GM10248 (cell line): ENCODE results near the gene MPND.

ENCODE experiments used
- CTCF ChIA-PET: fragments of 300-600 bp; sonication (Branson Sonifier 250); formaldehyde crosslinking; extraction: SDS; loops from one replicate; lab custom pipeline; 2021; ENCODE audit warnings: antibody characterized with exemption; lab: Yijun Ruan, JAX
- POLR2A ChIA-PET: fragments of 350-650 bp; sonication (Branson Sonifier 250); formaldehyde crosslinking; extraction: SDS; loops from one replicate; lab custom pipeline; 2020; ENCODE audit warnings: antibody characterized with exemption; lab: Yijun Ruan, JAX
- DNase-seq: peaks from one replicate; pipeline ENCODE4 v3.0.0; 2012; ENCODE audit errors: extremely low spot score
- CTCF ChIP-seq: IDR thresholded peaks from 2 replicates; pipeline ENCODE4 v1.5.1; 2012; ENCODE audit warnings: mild to moderate bottlenecking, low read depth; ENCODE audit errors: extremely low read depth, missing control alignments, control extremely low read depth

Gene MPND

DNA sequence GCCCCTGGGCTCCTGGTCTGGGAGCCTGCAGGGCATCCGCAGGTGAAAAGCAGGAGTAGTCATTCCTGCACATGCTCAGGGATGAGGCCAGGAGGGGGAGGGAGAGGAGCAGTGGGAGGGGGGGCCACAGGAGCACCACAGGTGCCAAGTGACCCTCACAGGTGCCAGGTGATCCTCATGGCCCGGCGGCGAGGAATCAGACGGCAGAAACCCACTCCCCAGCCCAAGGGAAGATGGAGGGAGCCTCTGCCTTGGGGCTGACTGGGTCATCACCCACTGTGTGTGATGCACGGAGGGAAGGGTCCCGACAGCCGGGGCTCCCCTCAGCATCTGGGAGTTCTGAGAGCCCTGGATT, 29.6 kb downstream of the MPND start:
- DNase-seq = no peak
- no peak for TF ChIP-seq CTCF
- POLR2A ChIA-PET = no interaction called here
- CTCF ChIA-PET = no interaction called here

DNA sequence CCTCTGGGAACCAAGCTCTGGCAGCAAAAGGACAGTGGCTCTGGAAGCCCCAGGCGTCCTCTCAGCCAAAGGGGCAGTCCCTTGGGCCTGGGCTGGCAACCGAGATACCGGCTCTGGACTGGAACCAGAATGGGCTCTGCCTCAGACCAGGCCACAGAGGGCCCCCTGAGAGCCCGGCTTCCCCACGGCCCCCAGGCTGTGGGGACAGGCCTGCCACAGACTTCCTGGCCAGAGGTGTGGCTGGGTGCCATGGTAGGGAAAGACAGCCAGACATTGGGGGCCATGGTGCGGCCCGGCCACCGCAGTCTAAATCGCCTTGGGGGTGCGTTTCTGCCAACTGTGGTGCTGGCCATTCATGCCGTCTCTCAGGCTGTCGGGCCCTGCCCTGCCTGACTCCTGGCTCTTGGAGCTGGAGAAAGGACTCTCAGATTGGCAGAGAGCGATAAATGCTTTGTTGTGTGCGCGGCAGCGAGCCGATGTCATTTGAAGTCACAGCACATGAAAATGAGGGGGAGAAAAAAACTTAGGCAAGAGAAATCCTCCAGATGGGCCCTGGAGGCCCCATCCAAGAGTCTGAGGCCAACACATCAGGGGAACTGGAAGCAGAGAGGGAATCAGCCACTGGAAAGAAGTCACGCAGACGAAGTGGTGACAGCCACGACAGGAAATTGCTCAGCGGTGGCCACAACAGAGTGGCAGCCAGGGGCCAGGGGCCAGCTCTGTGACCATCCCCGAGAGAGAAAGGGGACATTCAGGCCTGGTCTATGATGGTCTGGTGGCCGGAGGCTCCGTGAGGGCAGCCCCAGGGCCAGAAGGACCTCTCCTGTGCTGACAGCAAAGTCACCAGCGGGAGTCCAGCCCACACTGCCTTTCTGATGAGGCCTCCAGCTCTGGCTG, 30.5 kb downstream of the MPND start:
- CTCF ChIA-PET = interaction anchor here (0.6 to 3.1 kb wide), 4 partner anchors 21 to 284 kb away, joined by 3 to 23 read pairs (median 3); partner anchors contain the start of gene SH3GL1
- no peak for DNase-seq
- POLR2A ChIA-PET = no interaction called here
- TF ChIP-seq CTCF = no peak

- DNase-seq = no peak
- TF ChIP-seq CTCF = no peak
- ChIA-PET POLR2A (no interaction called here), CTCF (interaction anchor here (0.6 to 3.1 kb wide), 13 partner anchors 14 to 285 kb away, joined by 3 to 34 read pairs (median 3); partner anchors contain the start of genes CHAF1A, MPND and SH3GL1)
Measured at GRCh38 chr19:4374498-4375163, 31.3 kb downstream of the MPND start.

- ChIA-PET CTCF (interaction anchor here (0.9 to 3.1 kb wide), 13 partner anchors 8 to 108 kb away, joined by 3 to 34 read pairs (median 3); partner anchors contain the start of genes CHAF1A, MPND, SH3GL1 and STAP2), POLR2A (interaction anchor here (0.5 to 2.2 kb wide), 3 partner anchors 12 to 32 kb away, joined by 3 to 9 read pairs (median 3); partner anchors contain the start of gene MPND)
- peak; percentile 35 for TF ChIP-seq CTCF
- peak; percentile 59 for DNase-seq
Measured at GRCh38 chr19:4375164-4376027, 32.0 kb downstream of the MPND start.

- DNase-seq = no peak
- no peak for TF ChIP-seq CTCF
- CTCF ChIA-PET = interaction anchor here (0.9 to 3.1 kb wide), 15 partner anchors 7 to 143 kb away, joined by 3 to 34 read pairs (median 4); partner anchors contain the start of genes CHAF1A, MPND, SH3GL1 and STAP2
- POLR2A ChIA-PET = interaction anchor here (0.6 to 2.2 kb wide), 3 partner anchors 13 to 1228 kb away, joined by 3 to 9 read pairs (median 4); partner anchors contain the start of gene MPND
Measured at GRCh38 chr19:4376028-4376670, 32.8 kb downstream of the MPND start.
